ENCODE data around the gene GFY.

GFY gene

DNA sequence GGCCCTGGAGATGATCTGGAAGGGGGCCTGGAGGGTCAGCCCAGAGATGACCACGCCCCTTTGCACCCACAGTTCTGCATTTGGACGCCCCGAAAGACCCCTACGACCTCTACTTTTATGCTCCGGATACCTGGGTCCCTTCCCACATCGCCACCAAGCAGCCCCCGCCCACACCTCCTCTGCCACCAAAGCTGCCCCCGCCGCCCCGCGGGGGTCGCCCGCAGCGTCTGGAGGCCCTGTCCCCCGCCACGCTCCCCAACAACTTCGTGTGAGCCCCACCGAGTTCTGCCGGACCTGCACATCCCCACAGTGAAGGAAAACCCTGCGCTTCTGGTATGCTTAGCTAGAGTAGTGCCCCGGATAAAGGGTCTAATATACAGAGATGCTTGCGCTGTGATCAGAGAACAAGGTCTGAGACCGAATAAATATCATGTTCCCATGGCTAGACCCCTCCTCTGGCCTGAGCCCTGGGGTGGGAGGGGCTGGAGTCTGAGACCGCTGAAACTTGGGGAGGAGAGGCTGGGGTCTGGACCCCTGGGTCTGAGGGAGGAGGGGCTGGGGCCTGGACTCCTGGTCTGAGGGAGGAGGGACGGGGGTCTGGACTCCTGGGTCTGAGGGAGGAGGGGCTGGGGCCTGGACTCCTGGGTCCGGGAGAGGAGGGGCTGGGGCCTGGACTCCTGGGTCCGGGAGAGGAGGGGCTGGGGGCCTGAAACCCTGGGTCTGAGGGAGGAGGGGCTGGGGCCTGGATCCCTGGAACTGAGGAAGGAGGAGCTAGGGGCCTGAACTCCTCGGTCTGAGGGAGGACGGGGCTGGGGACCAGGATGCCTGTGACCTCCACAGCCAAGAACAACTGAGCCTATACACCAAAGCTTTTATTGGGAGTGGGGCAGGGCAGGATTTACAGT is 3.6 kb downstream of the GFY start:
- DNase-seq: no peak

DNA sequence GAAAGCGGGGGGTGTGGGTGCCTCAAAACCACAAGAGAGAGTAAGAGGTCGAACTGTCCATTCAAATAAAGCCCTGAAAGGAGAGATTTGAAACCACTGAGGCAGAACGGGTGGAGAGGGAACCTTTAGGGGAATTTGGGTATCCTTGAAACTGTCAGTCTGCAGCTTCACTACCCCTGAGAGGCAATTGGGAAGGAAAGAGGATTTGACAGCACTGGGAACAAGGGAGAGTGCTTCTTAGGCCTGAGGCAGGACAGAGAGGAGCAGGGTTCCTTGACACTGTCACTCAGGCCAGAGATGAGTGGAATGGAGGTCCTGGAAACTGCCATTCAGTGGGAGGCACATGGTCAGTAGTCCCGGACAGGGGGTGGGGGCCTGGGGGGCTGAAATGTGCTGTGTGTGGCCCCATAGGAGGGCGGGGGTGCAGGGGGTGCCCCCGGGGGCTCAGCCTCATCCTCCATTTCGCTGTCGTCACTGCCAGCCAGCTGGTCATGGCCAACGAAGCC is 5.0 kb downstream of the GFY start:
- no peak for DNase-seq

DNA sequence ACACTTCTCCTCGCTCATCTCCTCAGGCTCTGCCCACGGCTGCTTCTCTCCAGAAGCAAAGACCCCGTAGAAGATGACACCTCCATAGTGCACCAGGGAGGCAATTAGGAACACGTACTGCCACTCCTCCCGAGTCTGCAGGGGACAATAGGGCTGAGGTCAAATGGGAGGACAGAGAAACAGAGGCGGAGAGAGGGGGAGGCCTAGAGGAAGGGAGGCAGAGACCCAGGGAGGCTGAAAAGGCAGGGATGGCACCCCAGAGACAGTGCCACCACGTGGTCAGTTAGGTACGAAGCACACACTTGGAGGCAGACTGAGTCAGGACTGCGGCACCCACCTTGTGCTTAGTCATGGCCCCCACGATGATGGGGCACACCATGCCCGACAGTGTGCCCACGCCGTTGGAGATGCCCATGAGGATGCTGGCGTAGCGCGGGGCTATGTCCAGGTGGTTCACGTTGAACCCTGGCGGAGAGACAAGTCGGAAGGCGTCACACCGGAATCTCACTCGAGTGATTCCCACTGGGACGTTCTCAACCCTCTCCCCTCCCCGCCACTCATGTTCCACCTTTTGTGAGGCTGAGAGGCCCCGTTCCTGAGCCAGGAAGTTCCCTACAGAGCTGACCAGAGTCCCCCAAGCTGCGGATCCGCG is 5.6 kb downstream of the GFY start:
- no peak for DNase-seq

DNA sequence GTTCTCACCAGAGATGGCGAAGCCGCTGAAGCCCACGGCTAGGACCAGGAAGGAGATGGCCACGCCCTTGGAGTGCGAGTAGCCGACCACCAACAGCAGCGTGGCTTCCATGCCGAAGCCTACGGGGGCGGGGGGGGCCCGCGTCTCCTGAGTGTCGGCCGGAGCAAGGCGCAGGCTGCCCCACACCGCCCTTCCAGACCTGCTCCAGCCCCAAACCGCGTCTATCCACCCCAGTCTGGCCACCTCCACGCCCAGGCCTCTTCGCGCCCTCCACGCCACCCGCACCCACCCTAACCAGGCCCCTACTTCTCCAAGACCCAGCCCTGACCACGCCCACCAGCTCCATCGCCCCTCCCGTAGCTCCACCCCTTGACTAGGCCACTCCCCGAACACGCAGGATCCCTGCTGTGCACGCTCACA is 6.2 kb downstream of the GFY start:
- DNase-seq: no peak

DNA sequence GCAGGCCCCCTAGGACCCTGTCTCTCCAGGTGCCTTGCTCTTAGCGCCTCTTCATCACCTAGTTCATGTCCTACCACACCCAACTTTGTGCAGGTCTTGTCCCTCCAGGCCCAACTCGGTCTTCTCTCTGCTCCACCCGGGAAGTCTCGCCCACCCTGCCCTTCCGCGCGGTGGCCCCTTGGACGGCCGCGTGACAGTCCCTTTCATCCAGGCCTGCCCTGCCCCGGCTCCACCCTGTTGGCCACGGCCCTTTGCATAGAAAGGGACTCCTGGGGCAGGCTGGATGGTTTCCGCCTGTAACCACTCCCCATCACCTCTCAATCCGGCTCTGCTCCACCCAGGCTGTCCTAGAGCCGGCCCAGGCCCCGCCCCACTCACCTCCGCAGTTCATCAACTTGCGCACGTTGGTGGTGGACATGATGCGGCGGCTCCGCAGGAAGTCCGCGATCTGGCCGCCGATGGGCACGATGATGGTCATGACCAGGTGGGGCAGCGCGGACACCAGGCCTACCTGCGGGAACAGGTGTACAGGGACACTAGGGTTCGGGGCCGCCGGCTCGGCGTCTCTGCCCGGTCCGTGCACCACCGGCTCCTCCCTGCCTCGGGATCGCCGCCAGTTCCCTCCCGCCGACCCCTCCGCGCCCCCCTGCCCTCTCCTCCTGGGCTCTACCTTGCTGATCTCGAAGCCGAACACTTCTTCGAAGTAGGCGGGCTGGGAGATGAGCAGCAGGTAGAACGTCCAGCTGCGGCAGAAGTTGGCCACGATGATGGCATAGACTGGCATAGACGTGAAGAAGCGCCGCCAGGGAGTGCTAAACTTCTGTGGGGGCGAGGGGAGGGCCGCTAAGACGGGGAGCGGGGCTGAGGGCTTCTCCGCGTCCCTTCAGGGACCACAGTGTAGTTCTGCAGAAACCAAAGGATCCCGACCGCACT is 7.2 kb downstream of the GFY start:
- no peak for DNase-seq

DNA sequence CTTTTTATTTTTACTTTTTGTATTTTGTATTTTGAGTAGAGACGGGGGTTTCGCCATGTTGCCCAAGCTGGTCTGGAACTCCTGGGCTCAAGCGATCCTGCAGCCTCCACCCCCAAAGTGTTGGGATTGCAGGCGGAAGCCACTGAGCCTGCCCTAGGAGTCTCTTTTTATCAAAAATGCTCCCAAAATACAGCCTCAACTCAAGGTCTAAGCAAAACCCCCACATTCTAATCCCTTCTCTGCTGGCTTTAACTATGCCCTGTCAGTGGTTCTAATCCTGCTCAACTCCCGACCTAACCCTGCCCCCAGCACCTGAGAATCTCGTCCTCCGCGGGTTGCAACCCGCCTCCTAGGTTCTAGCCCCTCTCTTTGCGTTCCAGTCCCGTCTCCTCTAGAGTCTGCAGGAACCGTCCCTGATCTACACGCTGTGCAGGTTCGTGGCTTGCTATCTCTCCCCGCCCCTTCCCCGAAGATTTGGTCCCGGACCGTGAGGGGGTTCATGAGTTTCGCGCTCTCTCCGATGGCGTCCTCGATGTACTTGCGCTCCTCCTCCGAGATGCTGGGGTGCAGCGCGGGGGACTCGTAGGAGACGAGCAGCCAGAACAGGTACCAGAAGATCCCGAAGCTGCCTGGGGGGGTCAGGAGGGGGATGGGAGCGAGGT is 8.2 kb downstream of the GFY start:
- no peak for DNase-seq

DNA sequence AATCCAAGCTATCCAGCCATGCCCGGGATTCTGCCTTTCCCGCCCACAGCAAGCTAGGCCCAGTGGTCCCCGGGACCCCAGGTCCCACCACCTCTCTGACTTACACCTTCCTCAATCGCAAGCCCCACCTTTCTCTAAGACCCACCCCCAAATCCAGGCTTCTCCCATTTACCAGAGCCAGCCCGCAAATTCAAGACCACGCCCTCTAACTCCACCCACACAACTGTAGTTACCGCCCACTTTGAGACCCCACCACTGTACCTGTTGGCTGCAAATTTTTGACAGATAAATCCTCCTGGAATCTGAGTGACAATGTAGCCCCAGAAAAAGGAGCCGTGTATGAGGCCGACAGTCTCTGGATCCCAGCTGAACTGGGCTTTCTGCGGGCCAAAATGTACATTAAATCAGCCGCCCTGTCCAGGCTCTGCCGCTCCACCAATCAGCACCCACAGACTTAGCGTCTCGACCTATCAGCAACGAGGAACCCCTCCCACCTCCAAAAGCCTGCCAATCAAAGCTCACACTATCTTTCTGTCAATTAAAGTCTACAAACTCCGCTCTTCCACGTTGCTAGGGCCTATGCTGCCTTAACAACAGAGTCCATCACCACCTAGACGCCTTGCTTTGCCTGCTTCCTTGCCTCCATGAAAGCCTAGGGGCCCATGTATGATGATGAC is 9.9 kb downstream of the GFY start:
- no peak for DNase-seq

DNA sequence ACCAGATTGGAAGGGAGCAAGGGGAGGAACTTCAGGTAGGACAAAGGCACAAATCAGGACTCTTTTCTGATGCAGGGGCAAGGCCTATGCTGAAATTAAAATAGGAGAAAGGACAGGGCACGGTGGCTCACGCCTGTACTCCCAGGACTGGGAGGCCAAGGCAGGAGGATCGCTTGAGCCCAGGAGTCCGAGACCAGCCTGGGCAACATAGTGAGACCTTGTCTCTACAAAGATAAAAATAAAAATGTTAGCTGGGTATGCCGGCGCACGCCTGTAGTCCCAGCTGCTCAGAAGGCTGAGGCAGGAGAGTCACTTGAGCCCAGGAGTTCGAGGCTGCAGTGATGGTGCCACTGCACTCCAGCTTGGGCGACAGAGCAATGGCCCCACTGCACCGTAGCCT is 10.5 kb downstream of the GFY start:
- DNase-seq: no peak

DNA sequence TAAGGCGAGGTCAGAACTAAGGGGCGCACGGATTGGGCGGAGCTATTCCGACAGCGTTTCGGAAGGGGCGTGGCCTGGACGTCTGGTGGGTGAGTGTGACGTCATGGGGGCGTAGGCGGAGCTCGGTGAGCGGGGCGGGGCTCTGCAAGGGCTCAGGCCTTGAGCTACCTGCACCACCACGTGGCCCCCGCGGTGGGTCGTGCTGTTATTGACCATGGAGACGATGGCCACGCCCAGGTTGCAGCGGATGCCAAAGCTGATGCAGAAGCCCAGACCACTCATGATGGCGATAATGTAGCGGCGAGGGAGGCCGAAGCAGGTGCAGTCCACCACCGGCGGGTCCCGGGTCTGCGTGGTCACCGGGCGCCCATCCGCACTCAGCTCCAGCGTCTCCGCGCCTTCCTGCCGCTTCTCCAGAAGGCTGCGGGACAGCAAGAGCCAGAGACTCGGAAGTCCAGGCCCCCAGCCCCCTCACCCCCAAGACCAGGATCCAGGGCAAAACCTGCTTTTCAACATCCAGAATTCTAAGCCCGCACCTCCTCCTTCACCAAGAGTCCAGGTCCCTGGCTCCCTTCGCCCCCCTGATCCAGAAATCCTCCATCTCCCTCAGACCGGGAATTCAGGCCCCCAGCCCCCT is 11.3 kb downstream of the GFY start:
- DNase-seq: no peak

DNA sequence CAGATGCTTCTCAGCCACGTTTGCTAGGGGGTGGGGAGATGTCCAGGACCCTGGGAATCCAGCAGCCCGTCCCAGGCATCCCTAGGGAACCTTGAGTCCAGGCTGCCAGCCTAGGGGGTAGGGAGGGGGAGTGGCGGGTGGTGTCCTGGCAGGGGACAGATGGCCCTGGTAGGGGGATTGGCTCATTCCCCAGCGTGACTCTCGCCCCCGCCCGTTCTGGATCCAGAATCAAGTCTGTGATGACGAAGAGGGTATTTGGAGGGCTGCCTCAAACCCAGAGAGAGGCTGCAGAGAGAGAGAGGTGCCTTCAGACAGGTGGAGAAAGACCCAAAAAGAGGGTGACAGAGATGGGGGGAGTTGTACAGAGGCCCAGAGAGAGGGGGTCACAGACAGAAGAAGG is 12.0 kb downstream of the GFY start:
- DNase-seq: no peak

DNA sequence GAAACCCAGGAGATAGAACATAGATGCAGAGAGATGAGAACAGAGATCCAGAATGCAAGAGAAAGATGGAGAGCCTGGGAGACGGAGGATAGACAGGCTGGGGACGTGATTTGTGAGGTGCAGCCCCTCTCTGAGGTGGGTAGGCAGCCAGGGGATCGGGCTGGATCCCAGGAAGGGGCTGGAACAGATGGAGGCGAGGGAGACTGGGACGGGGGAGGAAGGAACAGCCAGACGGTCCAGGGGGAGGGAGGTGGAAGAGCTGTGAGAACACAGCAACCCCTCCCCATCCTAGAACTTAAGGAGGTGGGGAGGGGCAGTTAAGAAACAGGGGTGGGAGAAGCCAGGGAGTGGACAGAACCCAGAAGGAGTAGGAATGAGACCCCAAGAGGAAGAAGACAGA is 13.1 kb downstream of the GFY start:
- no peak for DNase-seq

DNA sequence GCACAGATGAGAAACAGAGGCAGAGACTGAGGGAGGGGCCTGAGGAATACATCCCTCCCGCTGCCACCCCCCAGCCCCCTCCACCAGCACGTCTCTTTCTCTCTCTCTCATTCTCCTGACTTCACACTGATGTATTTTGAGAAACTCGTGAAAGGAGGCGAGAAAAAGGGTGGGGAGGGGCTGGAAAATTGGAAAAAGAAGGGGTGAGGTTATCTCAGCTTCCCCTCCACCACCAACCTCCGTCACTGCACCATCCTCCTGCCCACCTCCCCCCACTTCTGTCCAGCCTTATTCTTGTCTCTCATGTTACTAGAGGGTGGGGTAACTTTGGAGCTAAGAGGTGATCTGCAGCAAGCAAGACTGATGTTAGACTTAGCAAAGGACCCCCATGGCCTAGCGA is 14.6 kb downstream of the GFY start:
- no peak for DNase-seq

DNA sequence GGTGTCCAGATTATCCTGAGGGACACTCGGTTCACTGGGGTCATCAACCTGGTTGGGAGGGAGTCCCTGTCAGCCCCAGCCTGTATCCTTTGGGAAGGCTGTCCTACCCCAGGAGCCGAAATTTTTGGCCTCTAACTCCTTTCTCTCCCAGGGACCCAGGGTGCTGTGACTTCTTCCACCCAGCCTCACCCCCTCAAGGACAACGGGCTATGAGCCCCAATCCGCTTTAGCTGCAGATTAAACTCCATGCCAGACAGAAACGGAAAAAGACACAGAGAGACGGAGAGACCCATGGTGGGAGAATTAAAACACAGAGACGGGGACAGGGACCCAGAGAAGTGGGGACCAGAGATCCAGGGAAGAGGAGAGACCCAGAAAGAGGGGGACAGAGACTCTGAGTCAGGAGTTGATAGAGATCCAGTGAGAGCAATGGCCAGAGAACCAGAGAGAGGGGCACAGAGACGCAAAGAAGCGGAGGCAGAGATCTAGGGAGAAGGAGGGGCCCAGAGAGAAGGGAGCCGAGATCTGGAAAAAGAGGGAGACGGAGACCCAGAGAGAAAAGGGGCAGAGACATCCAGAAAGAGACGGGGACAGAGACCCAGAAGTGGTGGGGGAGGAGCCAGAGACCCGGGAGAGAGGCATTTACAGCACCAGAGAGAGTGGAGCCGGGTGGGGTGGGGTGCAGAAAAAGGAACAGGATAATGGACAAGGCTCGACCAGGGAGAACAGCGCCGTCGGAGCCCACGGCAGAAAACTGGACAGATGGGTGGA is 15.4 kb downstream of the GFY start:
- DNase-seq: no peak

DNA sequence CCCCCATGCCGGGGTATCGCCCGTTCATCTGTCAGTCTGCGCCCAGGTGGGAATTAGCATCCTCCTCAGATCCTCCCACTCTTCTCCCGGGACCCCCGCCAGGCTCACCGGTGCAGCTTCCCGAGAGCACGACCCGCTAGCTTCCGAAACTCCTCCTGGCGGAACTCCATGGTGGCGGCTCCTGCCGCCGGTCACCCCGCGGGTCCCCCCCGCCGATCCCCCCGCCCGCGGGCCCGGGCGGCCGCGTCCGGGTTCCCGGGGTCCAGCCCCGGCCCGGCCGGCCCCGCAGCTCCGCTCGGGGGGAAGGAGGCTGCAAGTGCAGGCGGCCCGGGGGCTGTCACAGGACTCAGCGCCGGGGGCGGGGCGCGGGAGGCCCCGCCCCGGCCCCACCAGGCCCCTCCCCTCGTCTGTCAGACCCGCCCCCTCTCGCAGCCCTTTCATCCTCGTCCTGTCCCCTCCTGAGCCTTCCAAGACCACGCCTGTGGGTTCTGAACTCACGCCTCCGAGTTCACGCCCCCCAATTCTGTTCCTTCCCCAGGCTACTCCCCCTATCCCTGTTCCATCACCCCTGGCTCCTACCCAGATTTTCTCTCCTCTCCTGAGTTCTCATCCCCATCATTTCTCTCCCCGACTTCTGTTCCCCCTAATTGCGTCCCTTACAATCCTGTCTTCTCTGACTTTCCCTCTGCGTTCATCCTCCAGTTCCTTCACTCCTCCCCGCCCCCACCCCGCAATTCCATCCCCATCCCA is 16.2 kb downstream of the GFY start, which contains the start of gene SLC17A7:
TSS of gene SLC17A7 (minus strand) at position 318 of the 750 bp plus-strand sequence. CDS start at position 170, 148 bp downstream.
- DNase-seq: no peak

DNA sequence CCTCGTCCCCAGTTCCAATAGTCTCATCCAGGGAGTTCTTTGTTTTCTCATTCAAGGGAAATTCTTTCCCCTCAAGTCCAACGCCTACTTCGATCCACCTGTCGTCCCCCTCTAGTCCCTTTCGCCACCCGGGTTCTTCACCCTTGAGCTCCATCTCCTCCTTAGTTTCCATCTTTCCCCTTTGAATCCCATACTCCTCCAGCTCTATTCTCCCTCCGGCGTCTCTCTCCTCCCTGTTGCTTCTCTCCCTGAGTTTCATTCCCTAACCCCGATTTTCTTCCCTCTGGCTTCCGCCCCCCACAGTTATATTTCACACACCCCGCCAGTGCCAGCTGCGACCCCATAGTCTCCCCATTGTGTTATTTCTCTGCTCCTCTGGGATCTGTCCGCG is 16.8 kb downstream of the GFY start:
- no peak for DNase-seq

DNA sequence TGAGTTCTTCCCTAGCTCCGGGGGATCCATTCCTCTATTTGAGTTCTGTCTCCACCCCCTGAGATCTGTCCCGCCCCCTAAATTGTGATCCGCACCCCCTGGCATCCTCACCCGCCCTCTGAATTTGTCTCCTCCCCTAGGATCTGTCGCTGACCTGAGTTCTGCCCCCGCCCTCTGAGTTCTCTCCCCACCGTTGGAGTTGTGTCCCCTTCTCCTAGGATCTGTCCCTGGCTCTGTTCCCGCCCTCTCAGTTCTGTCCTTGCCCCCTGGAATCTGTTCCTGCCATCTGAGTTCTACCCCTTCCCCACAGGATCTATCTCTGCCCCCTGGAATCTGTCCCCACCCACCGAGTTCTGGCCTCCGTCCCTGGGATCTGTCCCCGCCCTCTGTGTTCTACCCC is 17.2 kb downstream of the GFY start:
- DNase-seq: no peak

DNA sequence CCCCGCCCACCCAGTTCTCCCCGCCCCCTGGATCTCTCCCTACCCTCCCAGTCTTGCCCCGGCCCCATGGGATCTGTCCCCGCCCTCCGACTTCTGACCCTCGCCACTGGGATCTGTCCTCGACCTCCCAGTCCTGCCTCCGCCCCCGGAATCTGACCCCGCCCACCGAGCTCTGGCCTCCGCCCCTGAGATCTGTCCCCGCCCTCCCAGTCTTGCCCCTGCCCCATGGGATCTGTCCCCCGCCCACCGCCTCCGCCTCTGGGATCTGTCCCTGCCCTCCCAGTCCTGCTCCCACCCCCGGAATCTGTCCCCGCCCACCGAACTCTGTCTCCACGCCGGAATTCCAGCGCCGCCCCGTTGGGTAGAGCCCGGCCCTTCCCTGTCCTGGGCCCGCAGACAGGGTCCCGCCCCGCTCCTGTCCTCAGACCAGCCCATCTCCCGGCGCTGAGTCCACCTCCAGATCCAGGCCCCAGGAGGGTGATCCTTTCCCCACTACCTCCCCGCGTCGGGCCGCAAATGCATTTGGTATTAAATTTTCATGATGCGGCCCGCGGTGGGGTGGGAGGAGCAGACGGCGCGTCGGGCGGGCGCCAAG is 17.7 kb downstream of the GFY start:
- DNase-seq: peak; percentile 85

DNA sequence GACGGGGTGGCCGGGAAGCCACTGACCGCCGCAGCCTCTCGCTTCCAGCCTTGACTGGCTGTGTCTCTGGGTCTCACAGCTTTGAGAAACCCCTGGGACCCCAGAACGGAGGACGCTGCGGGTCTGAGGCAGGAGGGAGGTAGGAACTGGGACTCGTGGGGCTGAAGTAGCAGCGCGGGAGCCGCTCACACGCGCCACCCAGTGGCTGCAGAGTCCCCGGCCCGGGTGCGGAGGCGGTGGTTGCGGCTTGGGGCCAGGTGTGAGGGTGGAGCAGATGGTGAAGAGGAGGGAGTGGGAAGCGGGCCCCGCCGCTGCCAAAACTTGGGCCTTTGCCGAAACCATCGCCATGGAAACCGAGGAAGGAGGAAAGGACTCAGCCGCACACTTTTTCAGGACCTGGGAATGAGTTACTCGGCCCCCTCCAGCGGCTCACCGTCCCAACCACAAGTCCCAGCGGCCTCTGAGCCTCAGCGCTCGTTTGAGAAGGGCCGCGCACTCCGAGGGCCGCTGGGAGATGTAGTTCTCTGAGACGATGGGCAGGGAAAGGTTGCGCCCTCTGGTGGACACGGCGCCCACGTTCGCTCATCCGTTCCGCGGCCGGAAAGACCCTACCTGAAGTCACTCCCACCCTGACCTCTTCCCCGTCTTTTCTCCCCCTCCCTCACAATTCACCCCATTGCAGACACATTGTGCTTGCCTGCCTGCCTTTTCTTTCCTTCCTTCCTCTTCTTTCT is 18.3 kb downstream of the GFY start:
- DNase-seq: peak; percentile 98
